Right lobe of liver (tissue), 4 donors: ENCODE data around the gene ZFR2.

Source experiments
- POLR2A ChIP-seq: fragments of 450-650 bp; IDR thresholded peaks from one replicate; pipeline ENCODE4 v1.6.1; 2017; ENCODE audit warnings: antibody characterized with exemption, mild to moderate bottlenecking
- TF ChIP-seq, protein P1 (sequence below), 4 donors: fragments of 200-600 bp in 3 of 4; fragments of 450-650 bp in 1 of 4; IDR thresholded peaks; one replicate each; pipeline versions ENCODE4 v1.5.1 to v1.8.0; 2016 to 2022; ENCODE audit warnings: antibody characterized with exemption in 4 of 4, mild to moderate bottlenecking in 2 of 4
- donor health status: DM: no; HTN: no; CAD: no.
- donor health status: DM: no; HTN: no; CAD: no.
- donor health status: DM: no; HTN: yes; CAD: no.

DNA sequence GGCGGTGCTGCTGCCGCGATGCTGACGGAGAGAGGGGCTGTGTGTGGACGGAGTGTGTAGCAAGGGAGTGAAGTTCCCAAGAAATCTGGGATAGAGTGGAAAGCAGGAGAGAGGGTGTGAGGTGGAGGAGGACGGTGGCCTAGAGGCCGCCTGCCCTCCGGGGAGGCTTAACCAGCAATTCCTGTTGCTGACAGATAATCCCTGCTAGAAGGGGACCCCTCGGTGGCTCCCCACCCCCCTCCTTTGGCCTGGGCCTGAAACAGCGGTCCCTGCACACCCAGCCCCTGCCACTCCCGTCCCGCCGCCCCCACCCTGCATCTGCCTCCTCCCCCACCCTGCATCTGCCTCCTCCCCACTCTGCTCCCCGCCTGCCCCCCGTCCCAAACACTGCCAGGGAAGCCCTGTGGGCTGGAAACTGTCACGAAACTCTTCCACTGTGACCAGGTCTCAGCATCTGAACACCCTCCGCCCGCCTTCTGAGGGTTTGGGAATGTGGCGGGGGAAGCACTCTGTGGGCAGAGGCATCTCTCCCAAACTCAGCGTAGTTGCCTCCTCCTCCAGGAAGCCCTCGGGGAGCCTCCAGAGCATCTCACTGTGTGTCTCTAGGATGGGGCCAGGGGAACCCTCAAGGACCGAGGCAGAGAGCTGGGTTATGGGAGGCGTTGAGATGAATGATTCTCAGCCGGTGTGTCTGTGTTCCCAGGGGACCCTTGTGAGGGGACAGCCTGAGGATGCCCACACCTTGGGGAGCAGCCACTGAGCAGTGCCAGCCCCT is 65.5 kb downstream of the ZFR2 start:
- TF ChIP-seq POLR2A, result no peak
- TF ChIP-seq, protein P1, sequence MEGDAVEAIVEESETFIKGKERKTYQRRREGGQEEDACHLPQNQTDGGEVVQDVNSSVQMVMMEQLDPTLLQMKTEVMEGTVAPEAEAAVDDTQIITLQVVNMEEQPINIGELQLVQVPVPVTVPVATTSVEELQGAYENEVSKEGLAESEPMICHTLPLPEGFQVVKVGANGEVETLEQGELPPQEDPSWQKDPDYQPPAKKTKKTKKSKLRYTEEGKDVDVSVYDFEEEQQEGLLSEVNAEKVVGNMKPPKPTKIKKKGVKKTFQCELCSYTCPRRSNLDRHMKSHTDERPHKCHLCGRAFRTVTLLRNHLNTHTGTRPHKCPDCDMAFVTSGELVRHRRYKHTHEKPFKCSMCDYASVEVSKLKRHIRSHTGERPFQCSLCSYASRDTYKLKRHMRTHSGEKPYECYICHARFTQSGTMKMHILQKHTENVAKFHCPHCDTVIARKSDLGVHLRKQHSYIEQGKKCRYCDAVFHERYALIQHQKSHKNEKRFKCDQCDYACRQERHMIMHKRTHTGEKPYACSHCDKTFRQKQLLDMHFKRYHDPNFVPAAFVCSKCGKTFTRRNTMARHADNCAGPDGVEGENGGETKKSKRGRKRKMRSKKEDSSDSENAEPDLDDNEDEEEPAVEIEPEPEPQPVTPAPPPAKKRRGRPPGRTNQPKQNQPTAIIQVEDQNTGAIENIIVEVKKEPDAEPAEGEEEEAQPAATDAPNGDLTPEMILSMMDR (IDR thresholded peaks at IDR 0.05), result no peak
